ENCODE data around the gene RNF112.

- TF ChIP-seq CTCF (IDR thresholded peaks at IDR 0.05; ENCODE audit: insufficient read depth, low read depth, low read length): no peak
- TF ChIP-seq EZH2 (IDR thresholded peaks at IDR 0.05; ENCODE audit: insufficient read depth, low read length): no peak
These were observed 23.0 kb upstream of the RNF112 start for GRCh38 chr17:19387921-19388521.

Measured in astrocyte (in vitro differentiated cells and primary cell).